GM18907 (cell line): Measurements from ENCODE around the gene MTHFS.
"Not testable (repeated sequence)": the region's sequence is repeated elsewhere in the genome, so short reads cannot be mapped to it uniquely, and the experiment has no call there.

Source experiments
- ATAC-seq: cut with Tn5 transposase; IDR thresholded peaks from one replicate; pipeline ENCODE4 v1.9.1; 2021; ENCODE audit warnings: mild to moderate bottlenecking, moderate library complexity; ENCODE audit not compliant: unreplicated experiment

MTHFS gene

GRCh38 chr15:79896634-79897379, at the start of gene MTHFS:
Gene MTHFS, minus strand, starts transcription at chr15:79897014. Its CDS starts 26 bp downstream, at chr15:79896988.
- ATAC-seq = peak; percentile 68

- ATAC-seq = no peak
Observed at GRCh38 chr15:79944622-79945021, 47.8 kb upstream of the MTHFS start.

GRCh38 chr15:79943820-79944219, 47.0 kb upstream of the MTHFS start:
- peak; percentile 83 for ATAC-seq

GRCh38 chr15:79942741-79943481, 46.1 kb upstream of the MTHFS start:
- no peak for ATAC-seq

- no peak for ATAC-seq
Observed at GRCh38 chr15:79939399-79939798, 42.6 kb upstream of the MTHFS start.

GRCh38 chr15:79938143-79938542, 41.3 kb upstream of the MTHFS start:
- ATAC-seq = no peak

- ATAC-seq = not testable (repeated sequence)
Observed at GRCh38 chr15:79935556-79936201, 38.9 kb upstream of the MTHFS start.

GRCh38 chr15:79933231-79933630, 36.4 kb upstream of the MTHFS start:
- ATAC-seq = no peak

- no peak for ATAC-seq
Observed at GRCh38 chr15:79932447-79932846, 35.6 kb upstream of the MTHFS start.

GRCh38 chr15:79930516-79930915, 33.7 kb upstream of the MTHFS start:
- no peak for ATAC-seq

GRCh38 chr15:79929412-79929811, 32.6 kb upstream of the MTHFS start:
- ATAC-seq = no peak

GRCh38 chr15:79926116-79926515, 29.3 kb upstream of the MTHFS start:
- ATAC-seq = not testable (repeated sequence)

GRCh38 chr15:79924379-79924778, 27.6 kb upstream of the MTHFS start:
- ATAC-seq = no peak

- ATAC-seq = peak; percentile 97
Observed at GRCh38 chr15:79923515-79924169, 26.8 kb upstream of the MTHFS start.

GRCh38 chr15:79923079-79923514, 26.3 kb upstream of the MTHFS start:
- peak; percentile 59 for ATAC-seq

GRCh38 chr15:79922512-79923078, 25.8 kb upstream of the MTHFS start:
- no peak for ATAC-seq

GRCh38 chr15:79919749-79920511, 23.1 kb upstream of the MTHFS start:
- no peak for ATAC-seq

- ATAC-seq = no peak
Observed at GRCh38 chr15:79919090-79919748, 22.4 kb upstream of the MTHFS start.

GRCh38 chr15:79918278-79918677, 21.5 kb upstream of the MTHFS start:
- no peak for ATAC-seq
